ENCODE results near the gene KLK7.
"Not testable (repeated sequence)": the region's sequence is repeated elsewhere in the genome, so short reads cannot be mapped to it uniquely, and the experiment has no call there.

The KLK7 gene

GRCh38 chr19:51010066-51010795 is 26.5 kb upstream of the KLK7 start:
- no peak for DNase-seq

- DNase-seq, result no peak
Observed at GRCh38 chr19:51009061-51009891, 25.6 kb upstream of the KLK7 start.

- DNase-seq, result no peak
Observed at GRCh38 chr19:51007488-51007887, 23.8 kb upstream of the KLK7 start.

GRCh38 chr19:51006406-51006805 is 22.7 kb upstream of the KLK7 start:
- no peak for DNase-seq

GRCh38 chr19:51005248-51005647 is 21.5 kb upstream of the KLK7 start:
- DNase-seq, result no peak

GRCh38 chr19:51003316-51003715 is 19.6 kb upstream of the KLK7 start:
- DNase-seq, result no peak

GRCh38 chr19:51002542-51003311 is 19.0 kb upstream of the KLK7 start:
- peak; percentile 47 for DNase-seq

GRCh38 chr19:51002089-51002532 is 18.4 kb upstream of the KLK7 start:
- DNase-seq, result no peak

- no peak for DNase-seq
Observed at GRCh38 chr19:51001515-51001914, 17.8 kb upstream of the KLK7 start, which contains the start of gene KLK8. TSS of gene KLK8 (minus strand) at chr19:51001604. CDS start at chr19:51001167, 437 bp downstream.

- no peak for DNase-seq
Observed at GRCh38 chr19:51000981-51001380, 17.3 kb upstream of the KLK7 start.

- no peak for DNase-seq
Observed at GRCh38 chr19:51000426-51000825, 16.7 kb upstream of the KLK7 start.

- DNase-seq, result no peak
Observed at GRCh38 chr19:50998686-50999085, 15.0 kb upstream of the KLK7 start.

- no peak for DNase-seq
Observed at GRCh38 chr19:50998061-50998460, 14.3 kb upstream of the KLK7 start.

- DNase-seq, result no peak
Observed at GRCh38 chr19:50994129-50994528, 10.4 kb upstream of the KLK7 start.

- no peak for DNase-seq
Observed at GRCh38 chr19:50992666-50993035, 8.9 kb upstream of the KLK7 start.

- DNase-seq, result not testable (repeated sequence)
Observed at GRCh38 chr19:50984416-50984815, 699 bp upstream of the KLK7 start.

GRCh38 chr19:50982186-50982585 is 1.5 kb downstream of the KLK7 start:
- no peak for DNase-seq

GRCh38 chr19:50981587-50982146 is 2.0 kb downstream of the KLK7 start:
- DNase-seq, result no peak

GRCh38 chr19:50980208-50980607 is 3.5 kb downstream of the KLK7 start:
- no peak for DNase-seq

- DNase-seq, result no peak
Observed at GRCh38 chr19:50979758-50980157, 4.0 kb downstream of the KLK7 start.

- no peak for DNase-seq
Observed at GRCh38 chr19:50978772-50979390, 4.8 kb downstream of the KLK7 start.

- DNase-seq, result no peak
Observed at GRCh38 chr19:50977626-50978025, 6.1 kb downstream of the KLK7 start.

GRCh38 chr19:50975766-50976165 is 8.0 kb downstream of the KLK7 start:
- no peak for DNase-seq
